NCI-H2107 treated with DMSO at 0.1 percent for 48 hours (cell line): Measurements from ENCODE around the gene ZNF584.

Experiments
- DNase-seq: peaks from one replicate; lab custom pipeline; 2025; ENCODE audit not compliant: unreplicated experiment; lab: John Stamatoyannopoulos, UW

Gene ZNF584

DNA sequence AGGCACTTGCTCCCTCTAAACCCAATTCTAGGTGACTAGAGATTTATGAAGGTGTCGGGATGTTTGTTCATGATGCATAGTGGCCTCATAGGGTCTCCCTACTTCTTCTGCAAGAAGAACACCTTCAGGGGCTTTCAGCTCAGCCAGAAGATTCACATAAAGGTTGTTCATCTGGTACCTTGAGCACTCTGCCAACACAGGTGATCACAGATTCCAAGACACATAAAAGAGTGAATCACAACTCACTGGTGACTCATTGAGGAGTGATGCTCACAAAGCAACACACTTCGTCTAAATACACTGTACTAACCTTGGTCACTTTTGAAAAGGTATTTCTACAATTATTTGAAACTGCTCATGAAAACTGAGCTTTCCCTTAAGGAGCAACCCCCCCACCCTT is 51.6 kb downstream of the ZNF584 start:
- no peak for DNase-seq

DNA sequence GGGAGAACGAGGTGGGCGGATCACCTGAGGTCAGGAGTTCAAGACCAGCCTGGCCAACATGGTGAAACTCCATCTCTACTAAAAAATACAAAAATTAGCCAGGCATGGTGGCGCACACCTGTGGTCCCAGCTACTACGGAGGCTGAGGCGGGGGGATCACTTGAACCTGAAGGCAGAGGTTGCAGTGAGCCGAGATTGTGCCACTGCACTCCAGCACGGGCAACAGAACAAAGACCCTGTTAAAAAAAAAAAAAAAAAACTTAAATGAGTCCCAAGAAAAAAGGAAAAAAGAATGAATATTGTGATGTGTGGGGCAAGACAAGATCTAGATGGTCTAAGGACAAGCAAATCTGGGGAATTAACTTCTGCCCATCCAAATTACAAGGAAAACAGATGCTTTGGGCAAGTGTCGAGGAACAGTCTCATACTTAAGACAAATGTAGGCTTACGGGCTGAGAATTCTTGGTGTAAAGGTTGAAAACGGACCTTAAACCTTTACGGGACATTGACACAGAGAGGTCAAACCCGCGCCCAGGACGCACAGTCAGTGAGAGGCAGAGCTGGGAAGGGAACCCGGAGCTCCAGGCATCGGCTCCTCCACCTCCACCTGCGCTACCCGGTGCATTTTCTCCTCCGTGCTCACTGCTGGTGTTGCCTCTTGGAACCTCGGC is 57.8 kb downstream of the ZNF584 start:
- no peak for DNase-seq

GRCh38 chr19:58466760-58467589 is 58.5 kb downstream of the ZNF584 start, which contains the start of gene ZNF324:
Gene ZNF324, plus strand, starts transcription at chr19:58467080. Its CDS starts 2,106 bp downstream, at chr19:58469186.
- peak; percentile 90 for DNase-seq
